ENCODE results near the gene OR8A1. TPM values are rescaled to one million over a fixed set of nuclear protein-coding genes. Genes with fewer than 3 reads are reported as not detected.

OR8A1 gene
- total RNA-seq, 4 donors from 2014 or later: not detected

- no peak for ATAC-seq (ENCODE audit: low FRiP score)
- TF ChIP-seq, protein P1, sequence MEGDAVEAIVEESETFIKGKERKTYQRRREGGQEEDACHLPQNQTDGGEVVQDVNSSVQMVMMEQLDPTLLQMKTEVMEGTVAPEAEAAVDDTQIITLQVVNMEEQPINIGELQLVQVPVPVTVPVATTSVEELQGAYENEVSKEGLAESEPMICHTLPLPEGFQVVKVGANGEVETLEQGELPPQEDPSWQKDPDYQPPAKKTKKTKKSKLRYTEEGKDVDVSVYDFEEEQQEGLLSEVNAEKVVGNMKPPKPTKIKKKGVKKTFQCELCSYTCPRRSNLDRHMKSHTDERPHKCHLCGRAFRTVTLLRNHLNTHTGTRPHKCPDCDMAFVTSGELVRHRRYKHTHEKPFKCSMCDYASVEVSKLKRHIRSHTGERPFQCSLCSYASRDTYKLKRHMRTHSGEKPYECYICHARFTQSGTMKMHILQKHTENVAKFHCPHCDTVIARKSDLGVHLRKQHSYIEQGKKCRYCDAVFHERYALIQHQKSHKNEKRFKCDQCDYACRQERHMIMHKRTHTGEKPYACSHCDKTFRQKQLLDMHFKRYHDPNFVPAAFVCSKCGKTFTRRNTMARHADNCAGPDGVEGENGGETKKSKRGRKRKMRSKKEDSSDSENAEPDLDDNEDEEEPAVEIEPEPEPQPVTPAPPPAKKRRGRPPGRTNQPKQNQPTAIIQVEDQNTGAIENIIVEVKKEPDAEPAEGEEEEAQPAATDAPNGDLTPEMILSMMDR (IDR thresholded peaks at IDR 0.05): no peak
- no peak for DNase-seq (ENCODE audit: low spot score)
Observed at GRCh38 chr11:124577716-124578427, 8.1 kb downstream of the OR8A1 start.

- no peak for DNase-seq (ENCODE audit: low spot score)
- TF ChIP-seq, protein P1 (IDR thresholded peaks at IDR 0.05): no peak
- no peak for ATAC-seq (ENCODE audit: low FRiP score)
Observed at GRCh38 chr11:124578761-124579160, 9.0 kb downstream of the OR8A1 start.

DNA sequence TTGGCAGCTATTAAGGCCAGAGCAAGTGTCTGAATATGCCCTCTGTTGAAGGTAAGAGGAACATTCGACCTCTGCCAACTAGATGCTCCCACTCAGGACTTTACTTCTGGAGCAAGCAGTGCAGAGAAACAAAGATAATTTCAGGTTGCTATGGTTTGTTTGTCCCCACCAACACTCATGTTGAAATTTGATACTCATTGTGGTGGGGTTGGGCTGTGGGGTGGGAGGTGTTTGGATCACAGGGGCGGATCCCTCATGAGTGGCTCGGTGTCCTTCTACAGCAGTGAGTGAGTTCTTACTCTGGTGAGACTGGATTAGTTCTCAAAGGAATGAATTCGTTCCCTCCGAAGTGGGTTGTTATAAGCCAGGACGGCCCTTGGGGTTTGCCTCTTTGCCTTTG is 12.0 kb downstream of the OR8A1 start:
- ATAC-seq (ENCODE audit: low FRiP score): no peak
- DNase-seq (ENCODE audit: low spot score): no peak
- TF ChIP-seq, protein P1 (IDR thresholded peaks at IDR 0.05): no peak

GRCh38 chr11:124582565-124582964 is 12.8 kb downstream of the OR8A1 start:
- TF ChIP-seq, protein P1 (IDR thresholded peaks at IDR 0.05): no peak
- DNase-seq (ENCODE audit: low spot score) (no peak), ATAC-seq (ENCODE audit: low FRiP score) (no peak)

- no peak for DNase-seq (ENCODE audit: low spot score)
- TF ChIP-seq, protein P1 (IDR thresholded peaks at IDR 0.05): no peak
- no peak for ATAC-seq (ENCODE audit: low FRiP score)
Observed at GRCh38 chr11:124583781-124584180, 14.0 kb downstream of the OR8A1 start.

GRCh38 chr11:124584681-124585372 is 15.0 kb downstream of the OR8A1 start:
- ATAC-seq (ENCODE audit: low FRiP score): no peak
- no peak for DNase-seq (ENCODE audit: low spot score)
- TF ChIP-seq, protein P1 (IDR thresholded peaks at IDR 0.05): no peak

Data from omental fat pad (tissue), 4 donors.